Fibroblast of upper back skin (primary cell): ENCODE results near the gene TNFRSF18.

Experiments used
- DNase-seq: peaks from one replicate; pipeline ENCODE4 v3.0.0-alpha.2; 2013

TNFRSF18 gene

DNA sequence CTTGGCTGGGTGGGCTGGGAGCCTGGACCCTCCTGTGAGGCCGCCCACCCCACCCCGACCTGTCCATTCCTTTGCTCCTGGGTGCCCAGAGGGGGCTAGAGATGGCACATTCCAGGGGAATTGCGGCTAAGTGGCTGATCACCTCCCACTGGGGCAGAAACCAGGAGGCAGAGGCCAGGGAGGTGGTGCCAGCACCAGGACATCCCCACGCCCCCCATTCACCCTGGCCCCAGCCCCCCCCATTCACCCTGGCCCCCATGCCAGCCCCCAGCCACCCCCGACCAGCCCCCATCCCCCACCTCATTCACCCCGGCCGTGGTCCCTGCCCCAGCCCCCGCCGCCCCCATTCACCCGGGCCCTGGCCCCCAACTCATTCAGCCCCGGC is 33.9 kb upstream of the TNFRSF18 start:
- DNase-seq, result no peak

DNA sequence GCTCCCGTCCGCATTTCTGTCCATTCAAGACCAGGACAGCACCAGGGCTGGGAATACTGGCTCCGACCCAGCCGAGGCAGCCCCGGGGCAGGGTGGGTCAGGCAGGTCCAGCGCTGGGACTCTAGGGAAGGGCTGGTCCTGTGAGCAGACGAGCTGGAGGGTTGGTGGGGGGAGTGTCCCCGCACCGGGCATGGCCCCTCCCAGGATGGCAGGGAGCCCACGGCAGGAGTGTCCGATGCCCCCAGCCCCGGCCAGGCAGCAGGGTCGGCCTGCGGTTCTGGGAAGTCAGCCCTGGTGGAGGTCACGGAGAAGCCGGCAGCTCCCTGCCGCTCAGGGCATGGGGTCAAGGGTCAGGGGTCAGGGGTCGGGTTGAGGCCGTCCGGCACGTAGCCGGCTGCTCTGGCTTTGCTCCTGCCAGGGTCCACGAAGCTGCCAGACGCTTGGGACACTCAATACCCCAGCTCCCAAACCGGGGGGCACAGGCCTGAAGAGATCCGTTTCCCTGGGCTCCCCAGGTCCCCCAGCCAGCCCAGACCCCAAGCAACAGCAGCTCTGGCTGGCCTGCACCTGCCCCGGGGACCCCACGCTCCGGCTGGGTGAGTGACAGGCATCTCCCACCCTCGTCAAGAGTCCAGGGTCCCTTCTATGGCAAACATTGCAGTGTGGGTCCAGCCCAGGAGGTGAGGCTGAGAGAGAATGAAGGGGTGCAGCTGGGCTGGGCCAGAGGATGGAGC is 33.4 kb upstream of the TNFRSF18 start:
- no peak for DNase-seq

DNA sequence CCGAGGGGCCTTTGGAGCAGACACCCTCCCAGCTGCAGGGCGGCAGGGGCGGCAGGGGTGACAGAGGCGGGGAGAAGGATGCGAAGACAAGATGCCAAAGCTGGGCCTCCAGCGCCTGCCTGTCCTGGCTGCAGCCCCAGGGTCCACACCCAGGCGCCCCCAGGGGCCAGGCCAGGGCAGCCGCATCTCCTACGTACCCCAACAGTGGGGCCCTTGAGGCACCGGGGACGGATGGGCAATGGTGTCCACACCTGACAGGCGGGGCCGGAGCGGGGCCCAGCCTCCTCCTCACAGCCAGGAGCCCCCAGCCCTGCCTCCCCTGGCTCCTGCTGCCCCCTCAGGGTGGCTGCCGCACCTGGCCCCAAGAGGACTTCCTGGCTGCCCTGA is 32.8 kb upstream of the TNFRSF18 start:
- no peak for DNase-seq

DNA sequence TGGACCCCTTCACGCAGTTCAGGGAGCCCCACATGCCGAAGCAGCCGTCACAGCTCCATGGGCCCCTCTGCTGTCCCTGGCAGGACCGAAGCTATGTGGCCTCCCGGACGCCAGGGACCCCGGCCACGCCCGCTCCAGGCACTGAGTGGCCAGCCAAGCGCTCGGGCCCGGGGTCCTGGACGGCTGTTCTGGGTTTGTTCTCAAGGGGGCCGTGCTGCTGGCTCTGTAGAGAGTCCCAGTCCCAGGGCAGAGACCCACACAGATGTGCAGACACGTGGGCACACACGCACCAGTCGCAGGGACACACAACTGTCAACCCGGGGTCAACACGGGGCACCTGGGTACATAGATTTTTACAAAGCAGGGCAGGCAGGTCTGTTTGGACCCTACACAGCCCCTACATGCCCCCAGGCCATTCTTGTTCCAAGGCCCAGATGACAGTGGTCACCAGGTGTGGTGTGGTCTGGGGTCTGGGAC is 32.3 kb upstream of the TNFRSF18 start:
- no peak for DNase-seq

DNA sequence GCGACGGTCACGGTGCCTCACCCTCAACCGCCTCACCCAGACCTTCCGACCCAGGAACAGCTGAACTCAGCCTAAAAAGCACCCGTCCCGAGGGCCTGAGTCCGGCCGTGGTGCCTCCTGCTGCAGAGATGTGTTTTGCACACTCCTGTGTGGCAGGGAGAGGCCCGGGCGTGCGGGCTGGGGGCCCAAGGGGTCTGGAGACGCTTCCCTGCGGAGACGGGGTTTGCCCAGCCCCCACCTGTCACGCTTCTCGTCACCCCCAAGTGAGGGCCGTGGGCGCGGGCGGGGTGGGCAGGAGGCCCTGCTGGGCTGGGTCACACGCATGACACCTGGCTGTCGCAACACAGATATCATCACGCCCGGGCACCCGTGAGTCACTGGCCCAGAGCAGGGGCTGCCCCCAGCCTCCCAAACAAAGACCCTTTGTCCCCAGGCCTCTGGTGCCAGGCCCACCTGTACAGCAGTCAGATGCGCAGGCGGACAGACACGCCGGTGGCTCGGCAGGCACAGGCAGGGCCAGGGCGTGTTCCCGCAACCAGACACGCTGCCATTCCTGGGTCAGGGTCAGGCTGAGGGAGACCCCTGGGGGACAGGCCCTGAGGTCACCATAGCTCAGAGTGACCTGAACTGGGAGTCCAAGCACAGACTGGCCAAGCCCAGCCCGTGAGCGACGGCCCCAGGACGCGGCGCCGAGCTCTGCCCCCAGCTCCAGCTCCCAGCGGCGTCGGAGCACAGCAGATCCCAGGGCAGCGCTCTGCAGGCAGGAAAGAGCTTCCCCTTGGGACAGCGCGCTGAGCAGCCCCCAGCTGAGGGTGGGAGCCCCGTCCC is 31.7 kb upstream of the TNFRSF18 start:
- no peak for DNase-seq

DNA sequence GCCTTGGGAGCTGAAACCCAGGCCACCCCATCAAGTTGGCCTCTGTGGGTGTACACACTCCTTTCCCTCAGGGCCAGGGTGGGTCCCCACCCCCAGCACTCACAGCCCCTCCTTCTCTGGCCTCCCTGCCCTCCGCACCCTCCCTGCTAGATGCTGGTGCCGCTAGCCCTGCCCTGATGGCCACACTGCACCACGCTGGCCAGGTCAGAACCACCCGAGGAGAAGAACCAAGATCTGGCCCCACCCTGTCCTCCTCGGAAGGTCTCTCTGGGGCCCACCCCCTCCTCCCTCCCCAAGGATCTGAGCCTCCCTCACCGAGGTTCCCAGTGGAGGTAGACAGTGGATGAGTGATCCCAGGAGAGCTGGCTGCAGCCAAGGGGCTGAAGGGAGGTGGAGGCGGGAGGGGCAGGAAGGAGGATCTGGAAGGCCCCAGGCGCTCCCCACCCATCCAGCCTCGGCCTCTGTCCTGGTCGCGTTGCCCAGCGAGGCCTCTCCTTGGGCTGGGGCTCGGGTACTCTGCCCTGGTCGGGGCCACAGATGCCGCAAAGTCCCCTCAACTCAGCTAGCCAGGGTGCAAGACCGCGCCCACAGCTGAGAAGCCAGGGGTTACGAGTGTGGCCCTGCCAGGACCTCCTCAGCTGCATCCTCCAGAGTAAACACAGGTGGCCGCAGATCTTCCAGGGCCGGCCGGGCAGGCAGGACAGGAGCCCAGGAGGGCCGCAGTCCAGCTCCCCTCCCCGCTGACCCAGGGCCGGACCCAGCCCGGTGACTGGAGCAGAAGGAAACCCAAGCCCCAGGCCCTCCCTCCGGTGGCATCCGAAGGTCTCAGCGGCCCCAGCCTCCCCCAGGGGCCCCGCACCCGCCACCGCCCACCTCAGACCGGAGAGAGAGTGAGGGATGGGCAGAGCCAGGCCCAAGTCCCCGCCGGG is 30.8 kb upstream of the TNFRSF18 start:
- no peak for DNase-seq

DNA sequence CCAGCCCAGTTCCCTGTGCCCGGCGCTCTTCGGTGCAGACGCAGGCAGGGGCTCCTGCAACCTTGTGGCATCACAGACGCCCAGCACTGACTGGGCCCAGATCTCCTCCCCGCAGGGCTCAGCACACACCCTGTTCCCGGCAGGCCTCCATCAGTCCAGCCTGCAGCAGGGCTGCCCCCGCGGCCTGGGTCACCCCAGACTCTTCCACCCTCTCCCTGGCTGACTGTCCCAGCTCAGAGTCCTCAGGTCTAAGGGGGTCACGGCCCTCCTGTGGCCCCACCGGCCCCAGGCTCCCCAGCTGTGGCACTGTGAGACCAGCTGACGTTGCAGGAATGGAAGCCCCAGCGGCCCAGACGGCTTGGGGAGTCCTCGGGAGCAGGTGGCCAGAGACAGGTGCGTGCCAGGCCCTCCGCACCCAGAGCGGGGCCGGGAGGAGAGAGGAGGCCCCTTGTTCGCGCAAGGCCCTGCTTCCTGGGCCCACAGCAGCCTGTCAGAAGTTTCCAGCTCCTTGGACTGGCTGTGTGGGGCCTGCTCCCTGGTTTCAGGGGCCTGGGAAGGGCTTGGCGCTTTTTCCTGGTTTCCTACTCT is 29.9 kb upstream of the TNFRSF18 start:
- DNase-seq, result no peak

DNA sequence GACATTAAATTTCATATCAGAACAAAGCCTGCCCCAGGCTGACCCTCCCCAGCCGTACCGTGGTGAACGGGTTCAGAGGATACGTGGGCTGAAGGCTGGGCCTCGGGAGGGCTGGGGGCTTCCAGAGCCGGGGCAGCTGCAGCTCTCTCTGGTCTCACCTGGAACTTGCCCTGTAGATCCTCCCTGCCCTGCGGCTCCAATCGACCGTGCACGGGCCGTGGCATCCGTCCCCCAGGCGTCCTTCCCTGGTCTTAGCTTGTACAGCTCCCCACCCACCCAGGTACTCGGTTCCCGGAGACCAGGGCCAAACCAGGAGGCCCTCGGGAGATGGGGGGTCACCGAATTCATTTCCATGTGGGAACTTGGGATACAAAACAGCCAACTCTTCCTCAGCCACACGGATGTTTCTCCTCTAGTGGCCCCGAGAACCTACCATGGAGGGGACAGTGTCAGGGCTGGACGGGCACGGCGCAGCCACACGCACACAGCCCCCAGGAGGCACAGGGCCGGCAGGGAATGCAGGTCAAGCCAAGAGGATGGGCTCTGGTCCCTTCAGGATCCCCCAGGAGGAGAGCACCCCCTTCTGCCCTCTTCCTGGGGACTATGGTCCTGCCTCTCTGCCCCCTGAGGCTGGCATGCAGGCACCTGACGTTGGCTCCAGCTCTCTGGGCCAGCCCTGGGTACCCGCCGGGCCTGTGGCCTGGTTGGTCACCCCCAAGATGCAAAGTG is 28.8 kb upstream of the TNFRSF18 start:
- DNase-seq, result no peak

DNA sequence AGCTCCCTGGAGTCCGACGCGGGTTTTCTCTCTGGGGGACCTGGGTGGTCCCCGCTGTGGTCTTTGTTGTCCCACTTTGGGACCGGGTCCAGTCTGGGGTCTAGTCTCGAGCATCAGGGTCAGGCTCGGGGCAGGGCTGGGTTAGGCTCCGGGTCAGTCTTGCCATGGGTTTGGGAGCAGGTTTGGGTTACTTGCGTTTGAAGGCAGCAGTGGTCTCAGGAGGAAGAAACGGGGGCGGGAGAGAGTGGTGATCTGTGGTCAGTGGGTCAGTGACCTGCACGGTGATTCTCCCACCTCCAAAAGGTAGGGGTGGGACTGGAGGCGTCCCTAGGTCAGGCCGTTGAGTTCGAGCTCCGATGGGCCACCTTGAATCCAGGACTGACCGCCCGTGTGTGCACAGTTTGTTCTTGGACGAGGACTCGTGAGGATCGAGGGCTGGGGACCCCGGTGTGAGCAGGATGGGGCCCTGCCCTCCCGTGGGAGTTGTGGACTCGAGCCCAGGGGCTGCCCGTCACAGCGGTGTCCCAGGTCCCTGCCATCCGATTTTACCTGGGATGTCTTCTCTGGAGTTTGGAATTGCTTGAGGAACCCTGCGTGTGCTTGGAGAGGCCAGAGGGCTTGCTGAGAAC is 27.9 kb upstream of the TNFRSF18 start:
- DNase-seq, result no peak

DNA sequence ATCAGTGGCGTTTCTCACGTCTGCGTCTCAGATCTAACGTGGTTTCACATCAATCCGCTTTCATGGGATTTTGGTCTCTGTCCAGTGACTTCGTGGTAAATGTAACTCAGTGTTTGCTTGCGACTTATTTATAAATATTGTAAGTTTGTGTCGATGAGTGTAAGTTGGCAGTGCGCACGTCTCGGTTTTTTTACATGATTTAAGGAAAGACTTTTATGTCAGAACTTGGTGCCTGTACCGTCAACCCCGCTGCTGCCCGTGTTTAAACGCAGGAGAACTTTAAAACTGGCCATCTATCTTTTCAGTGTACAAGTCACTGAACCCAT is 27.1 kb upstream of the TNFRSF18 start:
- DNase-seq, result no peak

DNA sequence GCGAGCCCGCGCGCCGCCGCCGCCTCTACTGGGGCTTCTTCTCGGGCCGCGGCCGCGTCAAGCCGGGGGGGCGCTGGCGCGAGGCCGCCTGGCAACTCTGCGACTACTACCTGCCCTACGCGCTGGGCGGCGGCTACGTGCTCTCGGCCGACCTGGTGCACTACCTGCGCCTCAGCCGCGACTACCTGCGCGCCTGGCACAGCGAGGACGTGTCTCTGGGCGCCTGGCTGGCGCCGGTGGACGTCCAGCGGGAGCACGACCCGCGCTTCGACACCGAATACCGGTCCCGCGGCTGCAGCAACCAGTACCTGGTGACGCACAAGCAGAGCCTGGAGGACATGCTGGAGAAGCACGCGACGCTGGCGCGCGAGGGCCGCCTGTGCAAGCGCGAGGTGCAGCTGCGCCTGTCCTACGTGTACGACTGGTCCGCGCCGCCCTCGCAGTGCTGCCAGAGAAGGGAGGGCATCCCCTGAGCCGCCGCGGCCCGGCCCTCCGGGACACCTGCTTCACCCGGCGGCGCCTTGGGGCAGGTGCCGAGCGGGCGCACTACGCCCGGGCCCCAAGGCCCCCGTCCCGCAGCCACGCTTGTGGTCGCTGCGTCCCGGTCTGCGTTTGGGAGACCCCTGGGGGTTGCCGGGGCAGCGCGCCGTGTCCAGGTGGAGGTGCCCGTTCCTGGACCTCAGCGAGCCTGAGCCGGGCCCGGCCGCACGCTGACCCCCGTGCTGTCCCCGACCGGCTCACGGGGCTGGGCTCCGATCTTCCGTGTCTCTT is 26.6 kb upstream of the TNFRSF18 start:
- DNase-seq, result no peak

DNA sequence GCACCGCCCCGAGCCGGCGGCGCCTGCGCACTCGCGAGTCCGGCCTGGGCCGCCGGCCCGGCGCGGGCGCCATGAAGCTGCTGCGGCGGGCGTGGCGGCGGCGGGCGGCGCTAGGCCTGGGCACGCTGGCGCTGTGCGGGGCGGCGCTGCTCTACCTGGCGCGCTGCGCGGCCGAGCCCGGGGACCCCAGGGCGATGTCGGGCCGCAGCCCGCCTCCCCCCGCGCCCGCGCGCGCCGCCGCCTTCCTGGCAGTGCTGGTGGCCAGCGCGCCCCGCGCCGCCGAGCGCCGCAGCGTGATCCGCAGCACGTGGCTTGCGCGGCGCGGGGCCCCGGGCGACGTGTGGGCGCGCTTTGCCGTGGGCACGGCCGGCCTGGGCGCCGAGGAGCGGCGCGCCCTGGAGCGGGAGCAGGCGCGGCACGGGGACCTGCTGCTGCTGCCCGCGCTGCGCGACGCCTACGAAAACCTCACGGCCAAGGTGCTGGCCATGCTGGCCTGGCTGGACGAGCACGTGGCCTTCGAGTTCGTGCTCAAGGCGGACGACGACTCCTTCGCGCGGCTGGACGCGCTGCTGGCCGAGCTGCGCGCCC is 25.9 kb upstream of the TNFRSF18 start, which contains the start of gene B3GALT6:
TSS of gene B3GALT6 (plus strand) at position 30 of the 588 bp plus-strand sequence. CDS start at position 72, 42 bp downstream.
- no peak for DNase-seq

DNA sequence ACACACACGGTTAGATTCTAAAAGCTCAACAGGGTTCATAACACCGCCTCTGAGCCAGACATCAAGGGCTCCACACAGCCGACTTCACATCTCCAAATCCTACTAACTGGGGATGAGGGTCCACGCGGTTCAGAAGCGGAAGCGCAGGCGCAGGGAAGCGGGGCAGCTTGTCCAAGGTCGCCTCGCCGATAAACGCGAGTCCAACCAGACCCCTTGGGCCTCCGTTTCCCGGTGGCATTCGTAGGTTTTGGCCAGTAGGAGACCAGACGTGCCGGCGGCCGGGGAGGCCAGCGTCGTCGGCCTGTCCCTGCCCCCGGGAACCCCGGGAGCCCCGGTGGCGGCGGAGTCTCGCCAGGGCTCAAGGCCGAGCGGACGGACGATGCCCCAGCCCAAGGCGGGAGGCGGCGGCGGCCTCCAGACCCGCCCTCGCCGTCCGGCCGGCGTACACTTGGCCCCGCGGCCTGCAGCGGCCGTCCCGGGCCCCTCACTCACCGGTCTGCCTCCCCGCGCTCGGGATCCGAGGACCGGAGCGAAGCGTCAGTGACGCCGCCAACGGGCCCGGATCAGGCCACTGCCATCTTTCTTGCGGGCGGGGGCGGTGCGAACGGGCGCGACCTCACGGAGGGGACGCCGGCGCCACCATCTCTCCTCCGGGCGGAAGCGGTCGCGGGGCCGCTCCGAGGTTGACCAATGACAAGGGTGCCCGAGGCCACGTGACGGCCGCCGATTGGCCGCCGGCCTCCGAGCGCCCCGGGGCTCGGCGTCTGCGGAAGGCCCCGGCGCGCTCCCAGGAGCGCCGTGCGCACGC is 25.2 kb upstream of the TNFRSF18 start, which contains the start of gene SDF4:
TSS of gene SDF4 (minus strand) at position 602 of the 808 bp plus-strand sequence. CDS start 3,229 bp downstream, outside the sequence.
- peak; percentile 97 for DNase-seq

DNA sequence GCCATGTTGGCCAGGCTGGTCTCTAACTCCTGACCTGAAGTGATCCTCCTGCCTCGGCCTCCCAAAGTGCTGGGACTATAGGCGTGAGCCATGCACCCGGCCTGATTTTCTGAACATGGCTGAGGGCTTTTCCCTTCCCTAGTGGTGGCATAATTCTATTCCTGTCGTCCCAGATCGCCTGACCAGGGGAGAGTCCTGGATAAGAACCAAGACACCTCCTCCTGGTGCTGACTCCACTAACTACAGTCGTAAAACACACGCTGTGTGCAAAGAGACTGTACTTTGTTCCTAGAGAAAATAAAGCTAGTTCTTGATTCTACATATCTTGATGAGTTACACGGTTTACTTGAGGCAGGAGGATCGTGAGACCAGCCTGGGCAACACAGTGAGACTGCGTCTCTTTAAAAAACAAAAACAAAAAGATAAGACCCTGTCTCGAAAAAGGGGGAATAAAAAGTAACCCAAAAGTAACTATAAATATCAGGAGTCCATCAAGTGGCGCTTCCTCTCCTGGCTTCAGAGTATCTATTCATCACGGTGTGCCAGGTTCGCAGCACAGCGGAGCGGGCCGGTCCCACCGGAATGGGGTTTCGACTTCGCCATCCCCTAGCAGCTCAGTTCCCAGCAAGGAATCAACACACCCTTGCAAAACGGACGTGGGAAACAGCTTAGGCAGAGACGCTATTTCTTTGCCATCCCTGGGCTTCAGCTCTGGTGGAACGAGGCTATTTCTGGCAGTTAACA is 24.4 kb upstream of the TNFRSF18 start:
- DNase-seq, result peak; percentile 56

DNA sequence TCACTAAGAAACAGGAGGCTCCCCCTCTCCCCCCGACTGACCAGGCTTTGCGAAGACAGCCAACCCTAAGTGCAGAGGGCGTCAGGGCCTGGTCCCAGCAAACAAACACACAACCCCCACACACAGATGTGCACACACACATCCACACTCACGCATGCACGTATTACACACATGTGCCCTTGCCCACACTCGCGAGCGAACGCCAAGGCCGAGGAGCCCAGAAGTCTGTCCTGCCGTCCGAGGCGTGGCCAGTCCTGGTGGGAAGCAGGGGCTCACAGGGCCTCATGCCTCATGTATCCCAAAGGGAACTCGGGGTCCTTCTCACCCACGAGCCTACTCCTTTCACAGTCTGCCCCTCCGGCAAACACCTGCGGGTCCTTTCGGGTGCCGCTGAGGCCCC is 23.4 kb upstream of the TNFRSF18 start:
- no peak for DNase-seq

DNA sequence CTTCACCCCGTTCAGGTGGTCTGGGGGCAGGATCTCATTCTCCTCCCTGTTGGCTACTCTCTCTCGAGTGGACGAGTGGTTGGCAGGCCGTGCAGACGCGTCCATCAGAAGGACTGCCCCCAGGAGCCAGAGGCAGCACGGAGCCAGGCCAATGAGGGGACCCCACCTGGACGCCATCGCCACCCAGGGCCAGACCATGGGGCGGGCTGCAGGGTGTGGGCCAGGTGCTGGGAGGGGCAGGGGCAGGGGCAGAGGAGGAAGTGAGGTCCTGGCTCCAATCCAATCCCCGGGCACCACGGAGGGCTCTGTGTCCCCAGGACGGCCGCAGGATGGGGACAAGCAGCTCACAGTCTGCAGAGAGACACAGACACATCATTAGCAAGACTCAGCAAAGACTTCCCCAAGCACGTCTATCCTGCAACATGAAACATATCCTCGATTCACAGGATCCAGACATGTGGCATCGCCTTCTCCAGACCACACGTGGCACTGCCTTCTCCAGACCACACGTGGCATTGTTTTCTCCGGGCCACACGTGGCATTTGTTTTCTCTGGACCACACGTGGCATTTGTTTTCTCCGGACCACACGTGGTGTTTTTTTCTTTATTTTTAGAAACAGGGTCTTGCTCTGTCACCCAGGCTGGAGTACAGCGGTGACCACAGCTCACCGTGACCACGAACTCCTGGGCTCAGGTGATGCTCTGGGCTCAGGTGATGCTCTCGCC is 22.4 kb upstream of the TNFRSF18 start:
- no peak for DNase-seq

DNA sequence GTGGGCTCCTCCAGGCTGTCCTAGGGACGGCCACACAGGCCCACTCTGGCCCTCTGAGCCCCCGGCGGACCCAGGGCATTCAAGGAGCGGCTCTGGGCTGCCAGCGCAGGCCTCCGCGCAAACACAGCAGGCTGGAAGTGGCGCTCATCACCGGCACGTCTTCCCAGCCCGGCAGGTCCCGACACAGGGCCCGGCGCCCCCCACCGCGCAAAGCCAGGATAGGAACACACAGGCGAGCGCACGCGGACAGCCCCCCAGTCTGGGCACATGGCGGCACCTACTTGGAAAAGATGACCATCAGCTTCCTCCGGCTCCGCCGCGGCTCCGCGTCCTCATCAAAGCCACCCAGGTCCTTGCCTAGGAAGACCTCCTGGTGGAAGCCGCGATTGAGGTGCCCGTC is 21.8 kb upstream of the TNFRSF18 start:
- DNase-seq, result no peak

DNA sequence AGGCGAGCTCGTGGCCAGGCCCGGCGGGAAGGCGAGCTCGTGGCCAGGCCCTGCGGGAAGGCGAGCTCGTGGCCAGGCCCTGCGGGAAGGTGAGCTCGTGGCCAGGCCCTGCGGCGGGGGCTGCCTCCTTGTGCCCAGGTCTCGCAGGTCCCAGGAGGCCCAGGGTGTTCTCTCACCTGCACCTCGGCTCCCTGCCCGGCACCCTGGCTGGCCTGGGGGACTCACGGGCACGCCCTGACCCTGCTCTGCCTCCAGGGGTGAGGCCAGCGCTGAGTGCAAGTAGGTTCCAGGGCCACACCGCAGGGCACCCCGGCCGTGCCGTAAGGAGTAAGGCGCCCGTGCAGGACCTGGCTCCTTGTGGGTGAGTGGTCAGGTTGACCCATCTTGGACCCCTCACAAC is 21.0 kb upstream of the TNFRSF18 start:
- DNase-seq, result no peak
